K562 (cell line): ENCODE data around the gene KDM5A. TPM values are rescaled to one million over a fixed set of nuclear protein-coding genes. Genes with fewer than 3 reads are reported as not detected.

Experiments used
- ATAC-seq: fragments of 200-7000 bp; cut with Tn5 transposase; 3 replicates; pipeline ENCODE4 v1.9.1; 2020; ENCODE audit warnings: moderate library complexity
- BruUV-seq: library from RNA; stranded (reverse); fragments of 400-500 nt; replicated peaks from 2 replicates; lab custom pipeline; 2021; lab: Mats Ljungman, UMichigan
- CTCF ChIA-PET: fragments of 300-600 bp; formaldehyde crosslinking; extraction: SDS; loops from one replicate; lab custom pipeline; 2021; ENCODE audit warnings: low intra/inter-chr PET ratio; lab: Yijun Ruan, JAX
- POLR2A ChIA-PET: fragments of 300-600, 350-650 bp; sonication (Branson Sonifier 250); formaldehyde crosslinking; extraction: SDS; loops from one replicate; lab custom pipeline; 2021; ENCODE audit warnings: antibody characterized with exemption, inconsistent platforms; lab: Yijun Ruan, JAX
- DNase-seq, 4 experiments: peaks; one replicate each; pipeline versions ENCODE4 v3.0.0 to v3.0.0-alpha.2; 2011 to 2018; ENCODE audit warnings: low spot score in 3 of 4, mixed read lengths in 3 of 4; ENCODE audit errors: extremely low read depth in 1 of 4
- FAIRE-seq: peaks from 2 replicates; lab custom pipeline; 2011; peaks lifted over from hg19 to GRCh38; lab: Jason Lieb, UNC
- H2AFZ ChIP-seq: 2 replicates; pipeline ENCODE4 v1.6.0; 2011; ENCODE audit warnings: low read depth, low read length, control low read depth, inconsistent platforms
- H3K27ac ChIP-seq: fragments of 200-600 bp; 3 replicates; pipeline ENCODE4 v1.8.0; 2011; ENCODE audit warnings: low read depth, mild to moderate bottlenecking, control low read depth, inconsistent platforms, low read length, moderate library complexity, mixed read lengths; ENCODE audit errors: extremely low read depth
- H3K27me3 ChIP-seq, 2 experiments: fragments of 300-600 bp in 1 of 2; 2 replicates in 1 of 2; 3 replicates in 1 of 2; pipeline versions ENCODE4 v1.6.0 to v1.8.0; 2011; ENCODE audit warnings: inconsistent platforms in 2 of 2, low read length in 2 of 2, mild to moderate bottlenecking in 1 of 2, mixed read lengths in 1 of 2, moderate library complexity in 1 of 2; ENCODE audit not compliant: control insufficient read depth in 2 of 2, insufficient read depth in 2 of 2
- H3K36me3 ChIP-seq: fragments of 300-600 bp; 3 replicates; pipeline ENCODE4 v1.8.0; 2011; ENCODE audit warnings: mild to moderate bottlenecking, low read length, inconsistent platforms; ENCODE audit not compliant: control insufficient read depth, insufficient read depth
- H3K4me1 ChIP-seq, 2 experiments: fragments of 200-600 bp in 1 of 2; replicated peaks in 1 of 2; 2 replicates in 1 of 2; 3 replicates in 1 of 2; pipeline versions ENCODE4 v1.5.1 to v1.8.0; 2011; ENCODE audit warnings: inconsistent platforms in 2 of 2, low read length in 2 of 2, mild to moderate bottlenecking in 1 of 2, mixed read lengths in 1 of 2, moderate library complexity in 1 of 2; ENCODE audit not compliant: control insufficient read depth in 2 of 2, insufficient read depth in 2 of 2
- H3K4me2 ChIP-seq: 2 replicates; pipeline ENCODE4 v1.6.1; 2011; ENCODE audit warnings: low read length, control low read depth, inconsistent platforms, mixed read lengths; ENCODE audit not compliant: insufficient read depth
- H3K4me3 ChIP-seq: fragments of 200-600 bp; sonication (generic), shearing (Covaris generic); 2 replicates; pipeline ENCODE4 v1.5.1; 2016; ENCODE audit warnings: control low read depth, inconsistent platforms
- H3K79me2 ChIP-seq: fragments of 200-600 bp; 3 replicates; pipeline ENCODE4 v1.8.0; 2011; ENCODE audit warnings: low read length, inconsistent platforms; ENCODE audit not compliant: control insufficient read depth, insufficient read depth
- H3K9ac ChIP-seq, 2 experiments: 2 replicates each; pipeline versions ENCODE4 v1.6.0 to v1.6.1; 2011; ENCODE audit warnings: low read depth in 2 of 2, low read length in 2 of 2, control low read depth in 1 of 2, inconsistent platforms in 1 of 2, mild to moderate bottlenecking in 1 of 2, mixed read lengths in 1 of 2; ENCODE audit not compliant: insufficient read depth in 1 of 2
- H3K9me1 ChIP-seq: one replicate; pipeline ENCODE4 v1.6.0; 2011; ENCODE audit warnings: inconsistent platforms, mild to moderate bottlenecking, low read length, moderate library complexity; ENCODE audit not compliant: control insufficient read depth, insufficient read depth
- H3K9me3 ChIP-seq: replicated peaks from 2 replicates; pipeline ENCODE4 v1.5.1; 2011; ENCODE audit warnings: low read depth, low read length, inconsistent platforms; ENCODE audit not compliant: control insufficient read depth, insufficient read depth
- H4K20me1 ChIP-seq: replicated peaks from 2 replicates; pipeline ENCODE4 v1.6.1; 2011; ENCODE audit warnings: low read length, inconsistent platforms, mixed read lengths; ENCODE audit not compliant: control insufficient read depth, insufficient read depth
- NFATC3 ChIP-seq: fragments of 450-650 bp; IDR thresholded peaks from 2 replicates; pipeline ENCODE4 v1.6.1; 2017; ENCODE audit warnings: mild to moderate bottlenecking
- POU5F1 ChIP-seq: fragments of 150-350 bp; IDR thresholded peaks from 2 replicates; pipeline ENCODE4 v1.6.1; 2014; ENCODE audit warnings: borderline replicate concordance, low read length, low read depth, mild to moderate bottlenecking; ENCODE audit not compliant: partially characterized antibody
- SMAD2 ChIP-seq: fragments of 150-350 bp; IDR thresholded peaks from 2 replicates; pipeline ENCODE4 v1.6.1; 2014; ENCODE audit warnings: low read depth, mild to moderate bottlenecking, low read length
- SUPT5H ChIP-seq: fragments of 450-650 bp; IDR thresholded peaks from 2 replicates; pipeline ENCODE4 v1.6.1; 2016
- WGBS: fragments of 100-300 bp; shearing (Covaris generic); methylation state at CpG from one replicate; pipeline ENCODE4 v1.1.6; 2016; ENCODE audit warnings: low coverage, mixed read lengths; ENCODE audit not compliant: insufficient coverage; ENCODE audit errors: missing lambda C conversion rate; 5-methylcytosine and 5-hydroxymethylcytosine counted together
- in situ Hi-C: fragments of 300-500 bp; cut with MboI; formaldehyde crosslinking; loops from 4 replicates; pipeline ENCODE4 v1.15.0; 2018; ENCODE audit warnings: inconsistent platforms, mixed read lengths
- intact Hi-C: fragments of 100-400 bp; cut with micrococcal nuclease; formaldehyde crosslinking; loops from 2 replicates; pipeline ENCODE4 v1.14.2; 2022
- polyA plus RNA-seq, 8 experiments: library from polyadenylated mRNA; depleted of rRNA in 4 of 8; stranded (reverse) in 5 of 8; unstranded in 3 of 8; fragments of >200 nt; fragmentation: Nextera tagmentation in 2 of 8; fragmentation: Illumina TruSeq in 1 of 8; extraction: Ambion mirVana in 2 of 8; extraction: Trizol in 1 of 8; gene quantifications; 2 replicates each; pipeline versions ENCODE4 v1.2.1 to v1.2.3, GENCODE V29; 2011 to 2014; ENCODE audit warnings: inconsistent platforms in 1 of 8, missing spikeins in 1 of 8
- total RNA-seq, 7 experiments: library from RNA; depleted of rRNA in 6 of 7; stranded (reverse); fragments of >200 nt in 6 of 7; fragmentation: Illumina TruSeq in 2 of 7; extraction: Trizol in 2 of 7; gene quantifications; 2 replicates each; pipeline versions ENCODE4 v1.2.1 to v1.2.3, GENCODE V29; 2011 to 2021; ENCODE audit warnings: low replicate concordance in 1 of 7
- TF ChIP-seq, protein P1 (sequence below), 2 experiments: fragments of 450-650 bp; IDR thresholded peaks; 2 replicates each; pipeline ENCODE4 v1.6.1; 2016; ENCODE audit warnings: mild to moderate bottlenecking in 2 of 2, borderline replicate concordance in 1 of 2, low read depth in 1 of 2, moderate library complexity in 1 of 2

The KDM5A gene
- total and polyA plus RNA-seq, 9 of the 15 experiments (the other 6 are each of a cell fraction or from before 2014, with no cell fraction given), result 5.5 to 35.1 (median 13.1) TPM

DNA sequence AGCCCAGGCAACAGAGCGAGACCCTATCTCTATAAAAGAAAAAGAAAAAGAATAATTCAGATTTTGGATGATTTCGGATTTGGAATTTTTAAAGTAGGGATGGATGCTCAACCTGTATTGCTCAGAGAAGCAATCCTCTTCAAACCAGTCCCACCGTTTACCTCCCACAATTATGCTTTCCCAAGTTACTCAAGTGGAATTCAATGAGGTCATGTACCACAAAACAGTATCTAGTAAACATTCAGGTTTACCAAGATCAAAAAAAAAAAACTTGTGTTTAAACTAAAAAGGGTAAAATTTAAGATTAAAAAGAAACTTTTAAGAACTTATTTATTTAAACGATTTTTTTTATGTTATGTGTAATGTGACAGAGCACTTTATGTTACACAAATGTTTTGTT is 2.5 kb downstream of the KDM5A start:
- in situ Hi-C loops, result no loop called here
- POLR2A ChIA-PET, result interaction anchor here (0.6 kb wide), 1 partner anchor 36 kb away, joined by 4 read pairs; no protein-coding TSS in a partner anchor

More for the DNA sequence above, 2.5 kb downstream of the KDM5A start:
- Histone ChIP-seq H3K27ac (no peak overlapping the region), H3K4me2 (no peak overlapping the region), H3K9me1 (no peaks in the 10 kb centered on the region), H3K9me3 (no peaks in the 10 kb centered on the region), H3K79me2 (peaks cover 43% of the 10 kb centered on the region), H3K9ac (peak overlapping the region in 1 of 2 experiments; percentile 82; a peak in 2 of 4 replicates), H3K27me3 (no peaks in the 10 kb centered on the region), H4K20me1 (peaks cover 9% of the 10 kb centered on the region), H3K4me1 (no peaks in the 10 kb centered on the region; a peak in 1 of 5 replicates), H3K36me3 (peaks cover 34% of the 10 kb centered on the region; the same call in 2 of the 3 replicates), H2AFZ (no peak overlapping the region), H3K4me3 (peak overlapping the region; percentile 98; the same call in 1 of the 2 replicates)
- intact Hi-C loops, result no loop called here
- ATAC-seq, result no peak
- DNase-seq, result no peak
- no TSS peak for BruUV-seq
- TF ChIP-seq NFATC3 (no peak), SMAD2 (no peak), SUPT5H (no peak), POU5F1 (no peak)
- TF ChIP-seq, protein P1, sequence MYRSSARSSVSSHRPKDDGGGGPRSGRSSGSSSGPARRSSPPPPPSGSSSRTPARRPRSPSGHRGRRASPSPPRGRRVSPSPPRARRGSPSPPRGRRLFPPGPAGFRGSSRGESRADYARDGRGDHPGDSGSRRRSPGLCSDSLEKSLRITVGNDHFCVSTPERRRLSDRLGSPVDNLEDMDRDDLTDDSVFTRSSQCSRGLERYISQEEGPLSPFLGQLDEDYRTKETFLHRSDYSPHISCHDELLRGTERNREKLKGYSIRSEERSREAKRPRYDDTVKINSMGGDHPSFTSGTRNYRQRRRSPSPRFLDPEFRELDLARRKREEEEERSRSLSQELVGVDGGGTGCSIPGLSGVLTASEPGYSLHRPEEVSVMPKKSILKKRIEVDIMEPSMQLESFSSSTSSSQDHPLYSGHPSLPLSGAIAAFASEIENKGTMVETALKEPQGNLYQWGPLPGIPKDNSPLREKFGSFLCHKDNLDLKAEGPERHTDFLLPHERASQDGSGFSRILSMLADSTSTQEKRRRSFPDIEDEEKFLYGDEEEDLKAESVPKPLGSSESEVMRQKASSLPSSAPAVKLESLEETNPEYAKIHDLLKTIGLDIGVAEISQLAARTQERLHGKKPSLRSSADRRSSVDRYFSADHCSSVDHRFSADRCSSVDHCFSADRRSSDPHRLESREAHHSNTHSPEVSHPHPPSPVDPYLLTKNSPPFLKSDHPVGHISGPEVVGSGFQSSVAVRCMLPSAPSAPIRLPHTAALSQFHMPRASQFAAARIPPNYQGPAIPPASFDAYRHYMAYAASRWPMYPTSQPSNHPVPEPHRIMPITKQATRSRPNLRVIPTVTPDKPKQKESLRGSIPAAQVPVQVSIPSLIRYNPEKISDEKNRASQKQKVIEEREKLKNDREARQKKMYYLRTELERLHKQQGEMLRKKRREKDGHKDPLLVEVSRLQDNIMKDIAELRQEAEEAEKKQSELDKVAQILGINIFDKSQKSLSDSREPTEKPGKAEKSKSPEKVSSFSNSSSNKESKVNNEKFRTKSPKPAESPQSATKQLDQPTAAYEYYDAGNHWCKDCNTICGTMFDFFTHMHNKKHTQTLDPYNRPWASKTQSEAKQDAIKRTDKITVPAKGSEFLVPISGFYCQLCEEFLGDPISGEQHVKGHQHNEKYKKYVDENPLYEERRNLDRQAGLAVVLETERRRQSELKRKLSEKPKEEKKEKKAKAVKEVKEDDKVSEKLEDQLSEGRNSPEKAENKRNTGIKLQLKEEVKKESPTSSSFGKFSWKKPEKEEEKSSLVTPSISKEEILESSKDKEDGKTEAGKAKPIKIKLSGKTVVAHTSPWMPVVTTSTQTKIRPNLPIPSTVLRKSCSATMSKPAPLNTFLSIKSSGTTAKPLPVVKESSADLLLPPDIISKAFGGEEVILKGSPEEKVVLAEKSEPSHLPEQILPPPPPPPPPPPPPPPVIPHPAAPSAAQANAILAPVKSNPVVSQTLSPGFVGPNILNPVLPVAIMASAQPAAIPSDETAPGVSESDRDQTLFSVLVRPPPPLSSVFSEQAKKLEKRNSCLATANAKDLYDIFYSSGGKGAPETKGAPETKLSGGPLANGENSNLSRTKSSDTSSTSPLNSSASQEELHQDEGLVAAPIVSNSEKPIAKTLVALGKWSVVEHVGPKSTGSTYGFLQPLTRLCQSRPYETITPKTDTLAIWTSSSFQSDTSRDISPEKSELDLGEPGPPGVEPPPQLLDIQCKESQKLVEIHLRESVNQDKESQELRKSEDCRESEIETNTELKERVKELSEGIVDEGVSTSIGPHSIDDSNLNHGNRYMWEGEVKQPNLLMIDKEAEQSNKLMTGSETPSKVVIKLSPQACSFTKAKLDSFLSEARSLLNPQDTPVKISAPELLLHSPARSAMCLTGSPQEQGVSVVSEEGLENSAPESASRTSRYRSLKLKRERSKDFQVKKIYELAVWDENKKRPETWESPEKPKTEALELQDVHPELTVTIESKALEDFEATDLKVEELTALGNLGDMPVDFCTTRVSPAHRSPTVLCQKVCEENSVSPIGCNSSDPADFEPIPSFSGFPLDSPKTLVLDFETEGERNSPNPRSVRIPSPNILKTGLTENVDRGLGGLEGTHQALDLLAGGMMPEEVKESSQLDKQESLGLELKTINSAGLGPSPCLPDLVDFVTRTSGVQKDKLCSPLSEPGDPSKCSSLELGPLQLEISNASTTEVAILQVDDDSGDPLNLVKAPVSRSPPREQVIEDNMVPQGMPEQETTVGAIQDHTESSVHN (IDR thresholded peaks at IDR 0.05; ENCODE audit: borderline replicate concordance in 1 of 2, low read depth in 1 of 2), result no peak
- 11% methylated on average over 4 of the region's 4 CpGs for WGBS
- CTCF ChIA-PET, result no interaction called here
- no peak for FAIRE-seq
